Breast epithelium (tissue), 4 donors: Measurements from ENCODE around the gene DPYD. TPM values are rescaled to one million over a fixed set of nuclear protein-coding genes. Genes with fewer than 3 reads are reported as not detected.

Experiments used
- DNase-seq, 2 donors: peaks; one replicate each; pipeline ENCODE4 v3.0.0-alpha.2; 2019; ENCODE audit warnings: low spot score in 2 of 2
- H3K27ac ChIP-seq, 2 donors: fragments of 200-600 bp; sonication (generic) in 1 of 2; one replicate each; pipeline ENCODE4 v1.5.1; 2016 to 2019; ENCODE audit warnings: mild to moderate bottlenecking in 1 of 2
- H3K27me3 ChIP-seq, 2 donors: fragments of 200-600 bp; sonication (generic) in 1 of 2; one replicate each; pipeline versions ENCODE4 v1.5.1 to v1.6.0; 2017 to 2019; ENCODE audit warnings: control low read depth in 1 of 2, mild to moderate bottlenecking in 1 of 2
- H3K36me3 ChIP-seq: fragments of 200-600 bp; one replicate; pipeline ENCODE4 v1.5.1; 2019
- H3K4me1 ChIP-seq, 2 donors: fragments of 200-600 bp; sonication (generic); one replicate each; pipeline ENCODE4 v1.5.1; 2016 to 2019; ENCODE audit warnings: control low read depth in 1 of 2
- H3K4me3 ChIP-seq, 3 donors: fragments of 200-600 bp; sonication (generic); 1 replicate in 2 of 3; 2 replicates in 1 of 3; pipeline ENCODE4 v1.5.1; 2016 to 2019; ENCODE audit warnings: mild to moderate bottlenecking in 3 of 3, moderate library complexity in 2 of 3
- H3K9me3 ChIP-seq, 2 donors: fragments of 200-600 bp; sonication (generic) in 1 of 2; one replicate each; pipeline ENCODE4 v1.5.1; 2016 to 2019; ENCODE audit warnings: control low read depth in 1 of 2
- CTCF ChIP-seq, 3 donors: fragments of 450-650 bp; IDR thresholded peaks; one replicate each; pipeline ENCODE4 v1.5.1; 2016 to 2017; ENCODE audit warnings: antibody characterized with exemption in 3 of 3, mild to moderate bottlenecking in 3 of 3, moderate library complexity in 3 of 3
- POLR2A ChIP-seq: fragments of 450-650 bp; IDR thresholded peaks from one replicate; pipeline ENCODE4 v1.6.1; 2016; ENCODE audit warnings: antibody characterized with exemption, mild to moderate bottlenecking, moderate library complexity
- POLR2AphosphoS5 ChIP-seq, 3 donors: sonication (generic); formaldehyde crosslinking; IDR thresholded peaks; one replicate each; pipeline ENCODE4 v1.6.1; 2017; ENCODE audit warnings: antibody characterized with exemption in 3 of 3
- intact Hi-C: fragments of 100-400 bp; cut with DNase I; formaldehyde crosslinking; loops from one replicate; pipeline ENCODE4 v1.15.1; 2023; ENCODE audit warnings: low total_unique reads
- total RNA-seq, 3 donors: library from RNA; depleted of rRNA; stranded (reverse); fragments of >200 nt; gene quantifications; one replicate each; pipeline ENCODE4 v1.1.0, GENCODE V29; 2016

The DPYD gene
- total RNA-seq, 3 donors from 2014 or later = 56.4 to 95.1 (median 58.1) TPM

DNA sequence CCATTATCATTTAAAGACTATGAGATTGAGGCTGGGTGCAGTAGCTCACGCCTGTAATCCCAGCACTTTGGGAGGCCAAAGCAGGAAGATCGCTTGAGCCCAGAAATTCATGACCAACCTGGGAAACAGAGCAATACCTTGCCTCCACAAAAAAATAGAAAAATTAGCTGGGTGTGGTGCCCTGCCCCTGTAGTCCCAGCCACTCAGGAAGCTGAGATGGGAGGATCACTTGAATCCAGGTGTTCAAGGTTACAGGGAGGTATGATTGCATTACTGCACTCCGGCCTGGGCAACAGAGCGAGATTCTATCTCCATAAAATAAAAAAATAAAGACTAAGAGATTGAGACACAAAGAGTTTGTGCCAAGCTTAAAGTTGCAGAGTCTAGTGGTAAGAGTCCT lies 537.0 kb downstream of the DPYD start:
- DNase-seq = no peak
- H3K27ac ChIP-seq = no peak overlapping the region
- H3K4me3 ChIP-seq = no peak overlapping the region
- H3K9me3 ChIP-seq = no peaks in the 10 kb centered on the region
- no peaks in the 10 kb centered on the region for H3K4me1 ChIP-seq
- H3K36me3 ChIP-seq = no peaks in the 10 kb centered on the region
- TF ChIP-seq CTCF (IDR thresholded peaks at IDR 0.05) = no peak
- no peak for TF ChIP-seq POLR2A
- no peak for TF ChIP-seq POLR2AphosphoS5 (IDR thresholded peaks at IDR 0.05)
- intact Hi-C loops = no loop called here
- no peaks in the 10 kb centered on the region for H3K27me3 ChIP-seq

- intact Hi-C loops = no loop called here
Measured at GRCh38 chr1:97382206-97382605, 538.6 kb downstream of the DPYD start.

DNA sequence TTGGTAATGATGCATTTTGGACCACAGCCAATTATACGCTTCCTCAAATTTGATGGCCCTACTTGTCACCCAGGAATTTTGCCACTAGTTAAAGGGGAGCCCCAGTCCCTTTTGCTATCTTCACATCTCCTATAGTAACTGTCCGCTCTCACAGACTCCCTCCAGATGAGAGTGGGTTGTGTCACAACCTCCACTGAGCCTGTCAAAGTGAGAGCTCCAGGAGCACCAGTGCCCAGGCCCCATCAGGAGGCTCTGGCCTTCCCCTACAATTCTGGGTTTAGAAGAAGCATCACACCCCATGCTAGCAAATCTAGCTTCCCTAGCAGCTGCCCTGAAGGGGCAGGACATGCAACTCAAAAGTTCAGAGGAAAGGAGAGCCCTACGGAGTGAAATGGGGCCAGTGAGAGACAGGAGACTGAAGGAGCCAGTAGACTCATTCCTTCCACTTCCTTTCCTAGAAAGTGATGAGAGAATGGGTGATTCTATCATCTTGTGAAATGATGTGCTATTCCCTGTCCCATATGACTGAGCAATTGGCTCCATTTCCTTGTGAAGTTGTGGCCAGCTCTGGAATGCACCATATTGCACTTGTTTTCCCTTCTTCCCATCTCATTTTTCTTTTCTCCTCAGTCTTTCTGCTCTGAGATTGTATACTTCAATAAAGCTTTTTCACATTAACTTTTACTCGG lies 541.3 kb downstream of the DPYD start:
- no peak for DNase-seq
- no peaks in the 10 kb centered on the region for H3K27me3 ChIP-seq
- no peaks in the 10 kb centered on the region for H3K36me3 ChIP-seq
- H3K27ac ChIP-seq = no peak overlapping the region
- H3K4me3 ChIP-seq = no peak overlapping the region
- intact Hi-C loops = no loop called here
- no peaks in the 10 kb centered on the region for H3K4me1 ChIP-seq
- H3K9me3 ChIP-seq = no peaks in the 10 kb centered on the region
- TF ChIP-seq POLR2A (no peak), CTCF (IDR thresholded peaks at IDR 0.05) (no peak), POLR2AphosphoS5 (IDR thresholded peaks at IDR 0.05) (no peak)

More at GRCh38 chr1:97382206-97382605, 538.6 kb downstream of the DPYD start:
- Histone ChIP-seq H3K4me3 (no peak overlapping the region), H3K4me1 (no peaks in the 10 kb centered on the region), H3K36me3 (no peaks in the 10 kb centered on the region), H3K27me3 (no peaks in the 10 kb centered on the region), H3K9me3 (no peaks in the 10 kb centered on the region), H3K27ac (no peak overlapping the region)
- TF ChIP-seq POLR2AphosphoS5 (IDR thresholded peaks at IDR 0.05) (no peak), CTCF (IDR thresholded peaks at IDR 0.05) (no peak), POLR2A (no peak)
- DNase-seq = no peak

DNA sequence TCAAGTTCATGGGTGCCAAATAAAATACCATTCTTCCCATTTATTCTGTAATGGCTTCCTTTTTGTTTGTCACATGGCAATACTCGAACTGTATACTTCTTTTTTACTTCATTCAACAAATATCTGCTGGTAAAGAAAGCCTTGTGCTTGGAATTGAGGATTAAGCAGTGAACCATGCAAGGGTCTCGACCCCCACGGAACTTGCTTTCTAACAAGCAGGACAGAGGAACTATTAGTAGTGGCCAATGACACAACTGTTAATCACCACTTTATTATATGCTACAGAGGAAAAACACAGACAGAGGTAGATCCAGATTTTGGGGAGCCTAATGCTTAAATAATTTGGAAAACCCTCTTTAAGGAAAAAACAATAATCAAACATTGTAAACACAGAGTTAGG lies 542.2 kb downstream of the DPYD start:
- no peak for TF ChIP-seq CTCF (IDR thresholded peaks at IDR 0.05)
- no peak overlapping the region for H3K4me3 ChIP-seq
- no peak overlapping the region for H3K27ac ChIP-seq
- H3K36me3 ChIP-seq = no peaks in the 10 kb centered on the region
- intact Hi-C loops = no loop called here
- no peaks in the 10 kb centered on the region for H3K27me3 ChIP-seq
- DNase-seq = no peak
- no peaks in the 10 kb centered on the region for H3K9me3 ChIP-seq
- H3K4me1 ChIP-seq = no peaks in the 10 kb centered on the region

DNA sequence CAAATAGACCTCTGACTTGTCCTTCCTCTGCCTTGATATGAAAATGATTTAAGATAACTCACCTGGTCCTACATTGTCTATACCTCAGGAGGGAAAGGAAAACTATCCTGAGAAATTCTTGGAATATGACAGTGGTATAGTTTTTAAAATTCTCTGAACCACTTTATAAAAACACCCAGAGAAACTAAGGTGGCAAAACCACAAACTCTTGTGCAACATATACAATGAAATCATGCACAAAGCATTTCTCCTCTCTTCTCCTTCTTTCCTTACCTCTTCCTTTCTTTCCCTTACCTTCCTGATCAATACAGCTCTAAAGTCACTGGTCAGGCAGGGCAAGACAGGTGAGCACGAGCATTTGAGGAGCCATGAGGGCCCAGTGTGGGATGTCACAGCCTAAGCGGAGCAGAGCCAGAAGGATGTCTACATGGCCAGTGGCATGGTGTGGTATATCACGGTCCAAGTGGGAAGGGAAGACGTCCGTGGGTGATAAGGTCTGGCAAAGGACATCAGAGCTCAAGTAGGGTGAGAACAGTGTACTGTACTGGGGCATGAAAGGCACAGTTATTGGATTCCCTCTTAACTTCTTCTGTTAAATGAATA lies 543.3 kb downstream of the DPYD start:
- intact Hi-C loops = no loop called here
- no peak for TF ChIP-seq CTCF (IDR thresholded peaks at IDR 0.05)
- TF ChIP-seq POLR2A = no peak
- no peak for TF ChIP-seq POLR2AphosphoS5 (IDR thresholded peaks at IDR 0.05)
- no peaks in the 10 kb centered on the region for H3K9me3 ChIP-seq
- no peak overlapping the region for H3K4me3 ChIP-seq
- no peak for DNase-seq
- H3K27me3 ChIP-seq = no peaks in the 10 kb centered on the region
- no peaks in the 10 kb centered on the region for H3K36me3 ChIP-seq
- H3K27ac ChIP-seq = no peak overlapping the region
- no peaks in the 10 kb centered on the region for H3K4me1 ChIP-seq
